T-helper 1 cell (primary cell): ENCODE data around the gene SLC29A4.
"Not testable (repeated sequence)": the region's sequence is repeated elsewhere in the genome, so short reads cannot be mapped to it uniquely, and the experiment has no call there.

Source experiments
- DNase-seq, 5 donors: peaks; one replicate each; pipeline ENCODE4 v3.0.0-alpha.2; 2012 to 2020

Gene SLC29A4

DNA sequence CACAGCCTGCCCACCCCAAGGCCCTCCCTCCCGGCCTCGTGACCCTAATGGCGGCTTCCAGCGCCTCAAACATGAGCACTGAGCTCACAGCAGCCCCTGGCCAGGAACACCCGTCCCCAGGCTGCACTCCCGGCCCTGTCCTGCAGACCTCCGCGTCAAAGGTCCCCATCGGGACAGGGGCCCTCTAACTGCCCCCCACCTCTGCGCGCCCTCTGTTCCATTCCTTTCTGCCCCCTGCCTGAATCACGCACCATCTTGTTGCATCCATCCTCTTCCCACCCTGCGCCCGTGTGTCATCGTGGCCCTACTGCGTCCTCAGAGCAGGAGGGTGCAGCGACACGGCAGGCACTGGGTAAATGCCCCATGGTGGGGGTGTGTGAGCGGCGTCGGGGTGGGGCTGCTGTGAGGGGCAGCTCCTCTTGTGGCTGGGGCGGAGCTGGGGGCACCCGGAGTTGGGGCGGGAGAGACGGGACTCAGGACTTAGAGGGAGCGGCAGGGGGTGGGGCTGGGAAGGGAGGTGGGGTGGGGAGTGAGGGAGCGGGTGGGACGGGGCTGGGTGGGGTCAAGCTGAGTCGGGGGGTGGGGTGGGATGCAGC lies 13.4 kb downstream of the SLC29A4 start:
- peak in 1 of 5 donors; percentile 5 for DNase-seq

DNA sequence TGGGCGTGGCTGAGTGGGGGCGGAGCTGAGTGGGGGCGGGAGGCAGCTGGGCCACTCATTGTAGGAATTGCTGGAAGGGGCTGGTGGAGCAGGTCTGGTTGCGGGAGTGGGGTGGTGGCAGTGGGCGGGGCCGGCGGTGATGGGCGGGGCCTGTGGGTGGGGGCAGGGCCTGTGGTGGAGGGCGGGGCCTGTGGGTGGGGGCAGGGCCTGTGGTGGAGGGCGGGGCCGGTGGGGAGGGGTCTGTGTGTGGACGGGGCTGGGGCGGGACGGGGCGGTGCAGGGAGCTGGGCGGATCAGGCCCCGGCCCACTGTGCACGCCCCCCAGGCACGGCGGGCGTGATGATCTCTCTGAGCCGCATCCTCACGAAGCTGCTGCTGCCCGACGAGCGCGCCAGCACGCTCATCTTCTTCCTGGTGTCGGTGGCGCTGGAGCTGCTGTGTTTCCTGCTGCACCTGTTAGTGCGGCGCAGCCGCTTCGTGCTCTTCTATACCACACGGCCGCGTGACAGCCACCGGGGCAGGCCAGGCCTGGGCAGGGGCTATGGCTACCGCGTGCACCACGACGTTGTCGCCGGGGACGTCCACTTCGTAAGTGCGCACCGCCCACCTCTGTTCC lies 14.0 kb downstream of the SLC29A4 start:
- DNase-seq: peak; percentile 65 to 80 (median 71)

DNA sequence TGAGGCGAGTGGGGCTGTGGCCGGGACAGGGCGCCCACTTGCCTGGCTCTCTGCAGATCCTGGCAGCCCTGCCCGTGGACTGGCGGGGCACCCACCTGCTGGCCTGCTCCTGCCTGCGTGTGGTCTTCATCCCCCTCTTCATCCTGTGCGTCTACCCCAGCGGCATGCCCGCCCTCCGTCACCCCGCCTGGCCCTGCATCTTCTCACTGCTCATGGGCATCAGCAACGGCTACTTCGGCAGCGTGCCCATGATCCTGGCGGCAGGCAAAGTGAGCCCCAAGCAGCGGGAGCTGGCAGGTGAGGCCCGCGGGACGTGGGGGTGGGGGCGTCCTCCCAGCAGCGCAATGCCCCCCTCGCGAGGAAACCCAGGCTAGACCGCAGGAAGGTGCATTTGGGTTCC lies 17.6 kb downstream of the SLC29A4 start:
- DNase-seq: no peak

DNA sequence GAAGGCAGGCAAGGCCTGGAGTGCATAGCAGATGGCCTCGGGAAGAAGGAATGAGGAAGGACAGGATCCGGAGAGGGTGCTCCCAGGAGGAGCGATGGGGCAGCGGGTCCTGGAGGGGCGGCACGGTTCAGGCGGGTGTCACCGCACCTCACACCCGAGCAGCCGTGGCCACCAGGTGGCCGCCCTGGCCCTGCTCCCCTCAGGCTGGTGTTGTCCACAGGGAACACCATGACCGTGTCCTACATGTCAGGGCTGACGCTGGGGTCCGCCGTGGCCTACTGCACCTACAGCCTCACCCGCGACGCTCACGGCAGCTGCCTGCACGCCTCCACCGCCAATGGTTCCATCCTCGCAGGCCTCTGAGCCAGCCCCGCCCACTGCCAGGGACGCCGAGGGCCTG lies 19.8 kb downstream of the SLC29A4 start:
- no peak for DNase-seq

DNA sequence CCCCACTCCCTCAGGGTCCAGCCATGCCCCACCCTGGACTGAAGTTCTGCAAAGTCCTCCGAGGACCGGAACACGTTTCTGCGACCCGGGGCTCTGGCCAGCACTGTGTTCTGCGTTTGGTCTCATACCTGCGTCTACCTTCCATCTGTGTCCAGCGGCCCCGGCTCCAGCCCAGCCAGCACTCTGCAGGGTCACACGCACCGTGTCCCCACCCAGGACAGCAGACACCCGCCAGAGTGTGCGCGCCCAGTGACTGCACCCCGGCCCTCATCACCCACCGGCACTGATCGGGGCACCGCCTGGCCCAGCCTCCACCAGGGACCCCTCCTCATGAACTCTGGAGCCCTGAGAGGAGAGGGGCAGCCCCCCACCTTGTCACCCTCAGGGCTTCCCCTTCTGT lies 20.3 kb downstream of the SLC29A4 start:
- no peak for DNase-seq

DNA sequence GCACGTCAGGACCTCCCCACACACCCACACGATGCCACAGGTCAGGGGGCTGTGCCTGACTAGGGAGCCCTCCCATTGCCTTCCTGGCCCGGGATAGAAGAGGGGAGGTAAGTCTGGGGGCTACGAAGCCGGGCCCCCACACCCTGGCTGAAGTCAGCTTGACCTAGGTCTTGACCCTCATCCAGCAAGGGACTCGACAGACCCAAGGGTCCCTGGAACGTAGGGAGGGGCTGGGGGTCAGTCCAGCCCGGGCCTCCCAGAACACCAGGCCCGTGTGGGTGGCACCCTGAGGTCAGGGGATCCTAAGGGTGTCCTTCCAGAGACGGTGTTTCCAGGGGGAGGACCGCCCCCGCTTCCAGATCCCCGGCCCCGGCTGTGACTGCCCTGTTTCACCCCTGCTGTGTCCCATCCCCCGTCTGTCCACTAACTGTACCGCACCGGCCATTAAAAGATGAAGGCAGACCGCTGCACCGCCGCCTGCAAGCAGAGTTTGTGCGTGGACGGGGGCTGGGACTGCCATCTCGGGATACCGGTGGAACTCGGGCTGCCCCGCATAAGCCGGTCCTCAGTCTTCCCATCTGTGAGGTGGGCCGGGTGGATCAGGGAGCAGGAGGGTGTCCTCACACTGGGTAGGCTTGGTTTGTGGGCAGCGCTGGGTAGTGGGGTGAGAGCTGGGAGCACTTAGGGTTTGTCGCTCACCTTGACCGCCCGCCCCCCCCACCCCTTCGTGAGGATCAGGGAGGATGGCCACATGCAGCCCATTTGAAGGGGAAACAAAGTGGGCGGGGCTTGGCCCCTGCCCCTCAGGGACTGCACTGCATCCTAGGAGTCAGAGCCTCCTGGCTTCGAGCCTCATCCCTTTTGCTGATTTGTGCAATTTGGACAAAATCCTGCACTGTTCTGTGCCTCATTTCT lies 21.1 kb downstream of the SLC29A4 start:
- DNase-seq: no peak

DNA sequence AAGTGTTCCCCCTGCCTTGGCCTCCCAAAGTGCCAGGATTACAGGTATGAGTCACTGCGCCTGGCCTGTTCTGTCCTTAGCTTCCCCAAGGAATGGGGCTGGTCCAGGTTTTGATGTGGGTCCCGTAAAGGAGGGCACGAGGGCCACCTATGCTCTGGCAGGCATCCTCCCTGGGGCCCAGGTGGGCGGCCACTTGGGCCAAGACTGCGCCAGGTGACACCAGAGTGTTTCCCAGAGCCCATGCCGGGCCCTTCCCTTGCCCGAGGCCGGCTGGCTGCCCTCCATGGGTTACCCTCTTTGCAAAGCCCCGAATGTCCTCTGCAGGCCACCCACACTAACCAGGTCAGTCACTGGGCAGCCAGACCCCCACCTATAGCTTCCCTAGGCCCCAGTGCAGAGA lies 22.3 kb downstream of the SLC29A4 start:
- not testable (repeated sequence) for DNase-seq

DNA sequence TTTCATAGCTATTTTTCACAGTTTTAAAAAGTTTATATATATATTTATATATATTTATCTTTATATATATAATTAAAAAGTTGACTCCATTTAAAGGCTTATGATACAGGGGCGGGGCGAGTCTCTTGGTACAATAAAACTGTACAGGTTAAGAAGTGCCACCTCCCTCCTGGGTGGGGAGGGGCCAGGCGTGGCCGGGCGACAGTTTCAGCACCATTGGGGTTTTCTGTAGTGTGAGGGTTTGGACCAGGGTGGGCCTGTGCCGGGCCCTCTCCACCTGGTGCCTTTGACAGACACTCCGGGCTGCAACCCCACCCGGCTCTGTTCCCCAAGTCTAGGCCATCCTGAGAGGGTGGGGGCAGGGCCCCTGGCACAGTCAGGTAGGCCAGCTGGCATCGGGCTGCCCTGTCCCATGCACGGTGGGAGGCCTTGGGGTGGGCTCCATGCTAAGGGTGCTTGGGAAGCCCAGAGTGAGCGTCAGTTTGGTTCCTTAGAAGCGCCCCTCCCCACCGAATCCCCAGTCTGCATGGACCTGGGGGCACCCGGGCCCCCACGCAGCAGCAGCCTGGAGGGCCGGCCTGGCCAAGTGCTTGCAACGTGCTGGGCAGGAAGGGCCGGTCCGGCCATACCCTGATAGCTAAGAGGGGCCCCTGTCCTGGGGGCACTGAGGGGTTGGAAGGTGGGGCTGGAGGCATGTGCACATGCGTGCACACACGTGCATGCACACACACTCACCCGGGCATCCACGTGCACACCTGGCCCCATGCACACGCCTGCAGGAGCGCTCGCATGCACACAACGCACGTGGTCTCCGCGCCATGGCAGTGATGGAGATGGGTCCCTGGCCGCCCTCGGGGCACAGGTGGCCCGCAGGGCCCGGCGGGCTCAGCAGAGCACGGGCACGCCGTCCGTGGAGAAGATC lies 24.7 kb downstream of the SLC29A4 start:
- not testable (repeated sequence) for DNase-seq

DNA sequence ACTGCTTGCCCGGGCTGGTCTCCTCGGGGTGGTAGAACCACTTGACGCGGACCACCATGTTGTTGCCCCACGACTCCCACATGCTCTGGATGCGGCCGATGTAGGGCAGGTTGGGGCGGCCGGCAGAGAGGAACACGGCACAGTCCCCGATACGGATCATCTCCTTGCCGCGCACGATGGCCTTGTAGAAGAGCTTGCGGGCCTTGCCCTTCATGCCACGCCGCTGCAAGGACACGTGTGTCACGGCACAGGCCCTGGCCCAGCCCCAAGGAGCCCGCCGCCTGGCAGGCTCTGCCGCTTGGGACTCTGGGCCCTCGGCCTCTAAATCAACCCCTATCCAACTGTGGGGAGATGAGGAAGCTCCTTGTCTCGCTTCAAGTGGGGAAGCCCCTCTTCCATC lies 26.4 kb downstream of the SLC29A4 start:
- DNase-seq: no peak

DNA sequence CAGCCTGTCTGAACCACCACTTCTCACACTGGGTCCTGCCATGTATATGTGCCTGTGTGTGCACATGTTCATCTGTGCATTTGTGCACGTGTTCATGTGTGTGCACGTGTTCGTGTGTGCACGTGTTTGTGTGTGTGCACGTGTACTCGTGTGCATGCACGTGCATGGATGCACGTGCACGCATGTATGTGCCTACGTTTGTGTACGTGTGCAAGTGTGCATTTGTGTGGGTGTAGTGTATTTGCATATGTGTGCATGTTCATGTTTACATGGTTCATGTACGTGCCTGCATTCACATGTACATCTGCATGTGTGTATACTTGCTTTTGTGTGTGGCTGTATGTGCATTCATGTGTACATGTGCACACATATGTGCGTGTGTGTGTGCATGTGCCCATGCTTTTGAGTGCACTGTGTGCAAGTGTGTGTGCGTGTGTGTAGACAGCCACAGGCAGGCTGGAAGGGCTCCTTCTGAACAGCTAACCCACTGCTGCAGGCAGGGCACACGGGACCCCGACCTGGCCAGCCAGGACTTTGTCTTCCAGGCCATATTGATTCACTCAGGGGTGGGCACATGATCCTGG lies 28.2 kb downstream of the SLC29A4 start:
- no peak for DNase-seq

DNA sequence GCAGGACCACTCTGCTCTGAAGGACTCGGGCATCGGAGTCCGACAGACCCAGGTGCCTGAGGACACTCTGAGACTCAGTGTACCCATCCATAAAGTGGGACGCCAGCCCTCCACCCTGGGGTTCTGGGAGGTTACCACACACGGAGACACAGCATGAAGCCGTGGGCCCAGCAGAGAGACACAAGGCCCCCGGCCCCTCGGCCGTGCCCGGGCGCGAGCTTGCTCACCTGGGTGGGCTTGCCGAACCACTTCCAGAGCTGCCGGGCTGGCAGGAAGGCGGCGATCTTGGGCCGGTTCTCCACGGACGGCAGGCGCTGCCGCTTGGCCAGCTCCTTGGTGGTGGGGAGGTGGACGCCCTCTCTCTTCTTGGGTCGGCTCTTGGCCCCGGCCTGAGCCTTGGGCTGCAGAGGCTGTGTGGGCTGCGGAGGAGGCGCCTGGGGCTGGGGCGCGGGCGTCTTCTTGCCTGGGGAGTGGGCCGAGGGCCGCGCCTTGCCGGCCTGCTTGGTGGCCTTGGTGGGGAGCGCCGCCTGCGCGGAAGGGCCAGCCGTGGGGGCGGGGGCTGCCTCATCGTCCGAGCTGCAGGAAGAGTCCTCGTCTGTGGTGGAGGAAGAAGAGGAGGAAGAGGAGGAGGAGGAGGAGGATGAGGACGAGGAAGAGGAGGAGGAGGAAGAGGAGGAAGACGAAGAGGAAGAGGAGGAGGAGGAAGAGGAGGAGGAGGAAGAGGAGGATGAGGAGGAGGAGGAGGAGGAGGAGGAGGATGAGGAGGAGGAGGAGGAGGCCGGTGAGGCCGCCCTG lies 29.7 kb downstream of the SLC29A4 start:
- DNase-seq: not testable (repeated sequence)

DNA sequence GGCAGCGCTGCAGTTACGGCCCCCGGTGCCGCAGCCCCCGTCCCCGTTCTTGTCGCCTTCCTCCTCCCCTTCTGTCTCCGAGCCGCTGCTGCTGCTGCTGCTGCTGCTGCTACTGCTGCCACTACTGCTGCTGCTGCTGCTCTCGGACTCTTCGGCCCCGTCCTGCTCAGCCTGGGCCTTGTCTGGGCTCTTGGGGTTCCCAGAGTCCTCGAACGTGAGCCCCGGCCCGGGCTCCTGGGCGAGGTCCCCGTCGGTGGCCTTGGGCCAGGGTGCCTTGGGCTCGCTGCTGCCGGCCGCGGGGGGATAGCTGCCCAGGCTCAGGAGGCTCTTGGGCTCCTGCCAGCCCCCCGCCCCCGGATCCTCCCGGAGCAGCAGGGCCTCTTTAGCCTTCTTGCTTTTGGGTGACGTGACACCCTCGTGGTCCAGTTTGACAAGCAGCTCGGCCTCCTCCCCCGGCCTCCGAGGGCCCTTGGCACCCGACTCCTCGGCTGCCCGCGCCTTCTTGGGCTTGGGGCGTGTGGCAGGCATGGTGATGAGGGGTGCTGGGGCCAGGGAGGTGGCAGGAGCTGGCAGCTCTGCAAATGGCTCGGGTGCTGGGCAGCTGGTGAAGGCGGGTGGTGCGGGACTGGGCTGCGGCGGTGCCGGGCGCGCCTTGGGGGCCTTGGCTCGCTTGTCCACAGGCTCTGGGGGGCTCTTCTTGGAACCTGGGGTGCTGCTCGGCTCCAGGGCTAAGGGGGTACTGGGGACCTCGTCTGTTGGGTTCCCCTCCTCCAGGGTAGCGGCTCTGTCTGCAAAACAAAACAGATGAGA lies 30.5 kb downstream of the SLC29A4 start:
- DNase-seq: not testable (repeated sequence)

DNA sequence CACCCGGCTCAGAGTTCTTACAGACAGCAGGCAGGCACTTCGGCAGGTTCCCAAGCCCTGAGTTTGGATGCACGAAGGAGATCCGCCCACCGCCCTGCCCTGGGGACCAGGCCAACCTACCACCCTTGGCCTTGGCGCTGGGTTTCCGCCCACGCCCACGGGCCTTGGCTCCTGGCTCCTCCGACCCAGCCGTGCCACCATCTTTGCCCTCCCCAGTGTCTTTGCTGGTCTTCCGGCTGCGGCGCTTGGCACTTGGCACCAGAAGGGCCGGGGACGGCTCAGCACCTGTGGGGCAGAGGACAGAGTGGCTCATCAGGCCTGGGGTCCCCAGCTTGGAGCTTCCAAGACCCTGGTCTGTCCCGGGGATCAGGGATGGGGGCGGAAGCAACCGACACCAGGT lies 32.1 kb downstream of the SLC29A4 start:
- no peak for DNase-seq

DNA sequence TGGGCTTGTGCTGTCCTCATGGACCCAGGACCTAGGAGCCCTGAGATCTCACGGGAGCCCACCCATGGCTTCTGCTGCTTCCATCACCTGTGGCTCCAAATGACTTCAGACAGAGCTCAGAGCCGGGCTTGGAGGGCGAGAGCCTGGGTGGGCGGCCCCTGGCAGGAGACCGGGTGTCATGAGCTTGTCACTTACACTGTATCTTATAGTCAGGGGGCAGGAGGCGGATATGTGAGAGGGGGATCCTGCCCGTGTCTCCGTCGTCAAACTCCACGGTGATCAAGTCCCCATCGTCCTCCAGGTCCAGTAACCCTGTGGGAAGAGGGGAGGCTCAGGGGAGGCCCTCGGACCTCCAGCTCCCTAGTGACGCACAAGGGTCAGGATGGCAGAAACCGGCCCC lies 33.0 kb downstream of the SLC29A4 start:
- DNase-seq: no peak

DNA sequence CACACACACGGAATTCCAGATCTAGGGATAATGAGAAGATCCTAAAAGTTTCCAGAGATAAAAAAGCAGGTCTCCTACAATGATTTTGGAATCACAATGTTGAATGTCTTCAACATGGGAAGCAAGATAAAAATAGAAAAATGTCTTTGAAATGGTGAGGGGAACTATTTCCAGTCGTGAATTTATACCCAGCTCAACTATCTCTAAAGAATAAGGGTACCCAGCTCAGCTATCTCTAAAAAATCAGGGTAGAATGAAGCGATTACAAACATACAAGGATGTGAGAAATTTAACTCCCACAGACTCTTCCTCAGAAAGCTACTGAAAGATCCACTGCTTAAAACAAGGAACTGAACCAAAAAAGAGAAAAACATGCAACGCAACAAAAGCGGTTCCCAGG lies 35.9 kb downstream of the SLC29A4 start:
- not testable (repeated sequence) for DNase-seq

DNA sequence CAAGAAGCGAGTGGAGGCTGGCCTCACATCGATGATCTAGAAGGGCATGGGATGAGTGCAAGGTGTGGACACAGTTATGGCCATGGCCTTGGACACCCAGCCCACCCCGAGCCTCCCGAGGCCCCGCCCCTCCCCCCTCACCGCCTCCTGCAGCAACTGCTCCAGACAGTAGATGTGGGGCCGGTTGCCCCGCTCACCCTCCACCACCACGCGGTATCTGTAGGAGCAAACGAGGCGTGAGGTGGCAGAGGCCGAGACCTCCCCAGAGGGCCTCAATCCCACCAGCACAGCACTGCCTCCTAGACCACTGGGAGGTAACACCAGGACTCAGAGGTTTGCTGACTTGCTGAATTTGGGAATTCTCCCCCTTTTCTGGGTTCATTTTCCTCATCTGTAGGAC lies 37.6 kb downstream of the SLC29A4 start:
- no peak for DNase-seq

DNA sequence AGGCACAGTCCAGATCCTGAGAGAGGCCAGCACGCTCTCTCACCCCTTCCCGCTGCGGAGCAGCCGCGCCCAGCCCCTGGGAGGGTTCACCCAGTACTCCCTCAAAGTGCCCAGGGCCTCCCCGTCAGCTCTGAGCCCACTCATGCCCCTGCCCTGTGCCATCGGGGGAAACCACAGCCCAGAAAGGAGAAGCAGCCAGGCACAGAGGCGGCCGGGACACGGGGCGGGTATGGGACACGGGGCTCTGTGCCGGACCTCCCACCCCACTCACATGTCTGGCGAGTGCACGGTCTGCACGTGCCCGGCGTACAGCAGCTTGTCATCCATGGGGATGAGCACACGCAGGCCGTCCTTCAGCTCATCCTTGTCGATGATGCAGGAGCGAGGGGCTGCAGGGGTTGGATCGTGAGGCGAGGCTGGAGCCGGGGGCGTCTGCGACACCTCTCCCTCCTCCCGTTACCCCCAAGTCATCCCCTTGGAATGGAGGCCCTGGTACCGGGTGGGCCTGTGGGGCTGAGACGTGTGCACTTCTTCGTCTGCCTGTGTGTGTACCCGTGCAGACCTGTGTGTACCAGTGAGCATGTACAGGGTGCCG lies 38.2 kb downstream of the SLC29A4 start:
- DNase-seq: no peak

DNA sequence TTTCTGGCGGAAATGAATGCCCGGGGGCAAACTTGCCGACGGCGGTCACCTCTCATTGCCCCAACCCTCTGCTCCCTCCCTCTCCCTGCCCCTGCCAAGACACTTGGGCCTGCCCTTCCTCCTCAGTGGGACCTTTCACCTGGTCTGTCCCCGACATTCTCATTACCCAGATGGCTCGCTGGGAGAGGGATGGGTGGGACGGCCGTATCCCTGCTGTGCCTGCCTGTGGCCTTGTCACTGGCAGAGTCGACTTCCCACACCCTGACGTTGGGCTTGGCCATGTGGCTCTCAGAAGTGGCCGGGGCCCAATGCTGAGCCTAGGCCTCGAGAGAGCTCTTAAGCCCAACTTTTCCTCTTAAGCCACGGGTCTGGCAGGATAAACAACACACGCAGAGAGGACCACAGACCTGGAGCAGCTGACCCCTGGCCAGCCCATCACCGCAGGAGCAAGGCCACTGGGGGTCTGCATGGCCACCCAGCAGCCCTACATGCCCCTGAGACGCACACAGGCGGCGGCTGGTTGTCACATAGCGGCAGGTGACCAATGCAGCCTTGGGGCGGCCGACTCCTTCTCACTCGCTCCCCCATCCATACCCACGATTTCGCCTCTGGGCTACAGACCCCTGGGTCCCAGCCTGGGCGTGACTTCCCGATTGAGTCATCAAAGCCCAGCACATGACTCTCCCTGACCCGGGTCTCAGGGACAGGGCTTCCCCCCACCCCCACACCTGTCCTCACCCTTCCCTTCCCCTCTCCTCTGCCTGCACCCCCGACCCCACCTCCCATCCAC lies 40.1 kb downstream of the SLC29A4 start:
- DNase-seq: no peak
